HG02870 (cell line): Measurements from ENCODE around the gene TMEM61.
"Not testable (repeated sequence)": the region's sequence is repeated elsewhere in the genome, so short reads cannot be mapped to it uniquely, and the experiment has no call there.

Experiments
- ATAC-seq: cut with Tn5 transposase; IDR thresholded peaks from one replicate; pipeline ENCODE4 v1.9.1; 2021; ENCODE audit warnings: mild to moderate bottlenecking, moderate library complexity; ENCODE audit not compliant: unreplicated experiment

Gene TMEM61

GRCh38 chr1:54998677-54999076, 18.2 kb downstream of the TMEM61 start, which contains the start of gene BSND:
TSS of gene BSND (plus strand) at chr1:54998933. CDS start at chr1:54999187, 254 bp downstream.
- ATAC-seq: peak; percentile 68

- ATAC-seq: no peak
Measured at GRCh38 chr1:55000110-55001085, 20.0 kb downstream of the TMEM61 start.

- no peak for ATAC-seq
Measured at GRCh38 chr1:55001311-55001710, 20.9 kb downstream of the TMEM61 start.

GRCh38 chr1:55002686-55003085, 22.3 kb downstream of the TMEM61 start:
- ATAC-seq: no peak

- no peak for ATAC-seq
Measured at GRCh38 chr1:55005351-55006140, 25.1 kb downstream of the TMEM61 start.

GRCh38 chr1:55006931-55007330, 26.5 kb downstream of the TMEM61 start:
- no peak for ATAC-seq

- no peak for ATAC-seq
Measured at GRCh38 chr1:55007625-55008024, 27.2 kb downstream of the TMEM61 start.

GRCh38 chr1:55010194-55010886, 29.9 kb downstream of the TMEM61 start:
- no peak for ATAC-seq

- no peak for ATAC-seq
Measured at GRCh38 chr1:55010887-55011217, 30.4 kb downstream of the TMEM61 start.

- no peak for ATAC-seq
Measured at GRCh38 chr1:55012661-55013060, 32.2 kb downstream of the TMEM61 start.

GRCh38 chr1:55015123-55015522, 34.7 kb downstream of the TMEM61 start:
- no peak for ATAC-seq

- ATAC-seq: no peak
Measured at GRCh38 chr1:55015731-55016620, 35.5 kb downstream of the TMEM61 start.

GRCh38 chr1:55018395-55018794, 38.0 kb downstream of the TMEM61 start:
- no peak for ATAC-seq

GRCh38 chr1:55021942-55022546, 41.6 kb downstream of the TMEM61 start:
- peak; percentile 90 for ATAC-seq

- not testable (repeated sequence) for ATAC-seq
Measured at GRCh38 chr1:55024163-55024562, 43.7 kb downstream of the TMEM61 start.

- not testable (repeated sequence) for ATAC-seq
Measured at GRCh38 chr1:55026682-55027081, 46.3 kb downstream of the TMEM61 start.

GRCh38 chr1:55031098-55031497, 50.7 kb downstream of the TMEM61 start:
- ATAC-seq: not testable (repeated sequence)

GRCh38 chr1:55033265-55033614, 52.8 kb downstream of the TMEM61 start:
- ATAC-seq: no peak

- no peak for ATAC-seq
Measured at GRCh38 chr1:55034476-55035133, 54.2 kb downstream of the TMEM61 start.
